ENCODE results near the gene VPS50. TPM values are rescaled to one million over a fixed set of nuclear protein-coding genes. Genes with fewer than 3 reads are reported as not detected.

Gene VPS50
- total and polyA plus RNA-seq, 2 experiments from 2014 or later: 11.9 to 30.9 TPM

- Histone ChIP-seq H3K79me2 (ENCODE audit: insufficient read depth) (no peaks in the 10 kb centered on the region), H3F3A (ENCODE audit: insufficient read depth) (no peaks in the 10 kb centered on the region), H4K20me1 (ENCODE audit: insufficient read depth) (no peaks in the 10 kb centered on the region), H3K4me1 (ENCODE audit: insufficient read depth) (no peaks in the 10 kb centered on the region), H3K4me3 (no peak overlapping the region), H3K4me2 (ENCODE audit: unreplicated experiment) (no peak overlapping the region), H3K27ac (no peak overlapping the region), H2AFZ (no peak overlapping the region), H3K9ac (no peak overlapping the region), H3K9me3 (ENCODE audit: low read depth) (no peaks in the 10 kb centered on the region), H3K9me2 (ENCODE audit: insufficient read depth) (no peaks in the 10 kb centered on the region), H3K27me3 (replicated peaks; ENCODE audit: insufficient read depth) (peaks cover 30% of the 10 kb centered on the region), H3K36me3 (ENCODE audit: low read depth) (no peaks in the 10 kb centered on the region)
- DNase-seq: no peak
- no peak for TF ChIP-seq EZH2 (IDR thresholded peaks at IDR 0.05; ENCODE audit: insufficient read depth, poor library complexity, severe bottlenecking)
- no peak for TF ChIP-seq EZH2phosphoT487 (IDR thresholded peaks at IDR 0.05; ENCODE audit: insufficient read depth, low read depth)
- in situ Hi-C loops (cut with MboI): no loop called here
- WGBS, 2 experiments (ENCODE audit: low coverage in 1 of 2, low lambda C conversion rate in 2 of 2, missing lambda C conversion rate in 2 of 2): 2 to 4% methylated on average over 3 of the region's 3 CpGs
These were observed 150.2 kb downstream of the VPS50 start for GRCh38 chr7:93382362-93382761.

- Histone ChIP-seq H3K36me3 (ENCODE audit: low read depth) (no peaks in the 10 kb centered on the region), H3K9me2 (ENCODE audit: insufficient read depth) (no peaks in the 10 kb centered on the region), H3K27ac (no peak overlapping the region), H3K9ac (no peak overlapping the region), H3K4me3 (no peak overlapping the region), H3K79me2 (ENCODE audit: insufficient read depth) (no peaks in the 10 kb centered on the region), H4K20me1 (ENCODE audit: insufficient read depth) (no peaks in the 10 kb centered on the region), H3K4me1 (ENCODE audit: insufficient read depth) (no peaks in the 10 kb centered on the region), H3F3A (ENCODE audit: insufficient read depth) (no peaks in the 10 kb centered on the region), H2AFZ (no peak overlapping the region), H3K4me2 (ENCODE audit: unreplicated experiment) (no peak overlapping the region), H3K27me3 (replicated peaks; ENCODE audit: insufficient read depth) (no peaks in the 10 kb centered on the region; the same call in none of the 2 replicates), H3K9me3 (ENCODE audit: low read depth) (no peaks in the 10 kb centered on the region)
- DNase-seq: no peak
- in situ Hi-C loops (cut with MboI): no loop called here
- 61 to 77% methylated on average over 3 of the region's 3 CpGs for WGBS, 2 experiments (ENCODE audit: low coverage in 1 of 2, low lambda C conversion rate in 2 of 2, missing lambda C conversion rate in 2 of 2)
- no peak for TF ChIP-seq EZH2 (IDR thresholded peaks at IDR 0.05; ENCODE audit: insufficient read depth, poor library complexity, severe bottlenecking)
- TF ChIP-seq EZH2phosphoT487 (IDR thresholded peaks at IDR 0.05; ENCODE audit: insufficient read depth, low read depth): no peak
These were observed 158.5 kb downstream of the VPS50 start for GRCh38 chr7:93390660-93391059.

GRCh38 chr7:93392984-93393383 is 160.8 kb downstream of the VPS50 start:
- H3K27me3 ChIP-seq (replicated peaks; ENCODE audit: insufficient read depth): no peaks in the 10 kb centered on the region; the same call in none of the 2 replicates
- H3K9me3 ChIP-seq (ENCODE audit: low read depth): no peaks in the 10 kb centered on the region
- no peak overlapping the region for H3K4me3 ChIP-seq
- H3K79me2 ChIP-seq (ENCODE audit: insufficient read depth): no peaks in the 10 kb centered on the region
- H3K27ac ChIP-seq: no peak overlapping the region
- H3K36me3 ChIP-seq (ENCODE audit: low read depth): no peaks in the 10 kb centered on the region
- H3K9ac ChIP-seq: no peak overlapping the region
- no peaks in the 10 kb centered on the region for H3K9me2 ChIP-seq (ENCODE audit: insufficient read depth)
- no peaks in the 10 kb centered on the region for H3F3A ChIP-seq (ENCODE audit: insufficient read depth)
- in situ Hi-C loops (cut with MboI): no loop called here
- H3K4me2 ChIP-seq (ENCODE audit: unreplicated experiment): no peak overlapping the region
- TF ChIP-seq EZH2phosphoT487 (IDR thresholded peaks at IDR 0.05; ENCODE audit: insufficient read depth, low read depth) (no peak), EZH2 (IDR thresholded peaks at IDR 0.05; ENCODE audit: insufficient read depth, poor library complexity, severe bottlenecking) (no peak)
- no peak overlapping the region for H2AFZ ChIP-seq
- no peaks in the 10 kb centered on the region for H3K4me1 ChIP-seq (ENCODE audit: insufficient read depth)
- WGBS, 2 experiments (ENCODE audit: low coverage in 1 of 2, low lambda C conversion rate in 2 of 2, missing lambda C conversion rate in 2 of 2): 68 to 84% methylated on average over 1 of the region's 1 CpG
- DNase-seq: no peak
- H4K20me1 ChIP-seq (ENCODE audit: insufficient read depth): no peaks in the 10 kb centered on the region

- in situ Hi-C loops (cut with MboI): no loop called here
These were observed 167.5 kb downstream of the VPS50 start for GRCh38 chr7:93399642-93400041.

GRCh38 chr7:93402944-93403343 is 170.8 kb downstream of the VPS50 start:
- Histone ChIP-seq H3F3A (ENCODE audit: insufficient read depth) (no peaks in the 10 kb centered on the region), H3K9me2 (ENCODE audit: insufficient read depth) (no peaks in the 10 kb centered on the region), H3K36me3 (ENCODE audit: low read depth) (no peaks in the 10 kb centered on the region), H3K79me2 (ENCODE audit: insufficient read depth) (no peaks in the 10 kb centered on the region), H3K4me1 (ENCODE audit: insufficient read depth) (no peaks in the 10 kb centered on the region), H3K9me3 (ENCODE audit: low read depth) (no peaks in the 10 kb centered on the region), H4K20me1 (ENCODE audit: insufficient read depth) (no peaks in the 10 kb centered on the region), H2AFZ (no peak overlapping the region), H3K27me3 (replicated peaks; ENCODE audit: insufficient read depth) (peaks cover 2% of the 10 kb centered on the region; the same call in 1 of the 2 replicates), H3K4me2 (ENCODE audit: unreplicated experiment) (no peak overlapping the region), H3K9ac (no peak overlapping the region), H3K27ac (no peak overlapping the region), H3K4me3 (no peak overlapping the region)
- peak; percentile 2 for DNase-seq
- TF ChIP-seq EZH2phosphoT487 (IDR thresholded peaks at IDR 0.05; ENCODE audit: insufficient read depth, low read depth) (no peak), EZH2 (IDR thresholded peaks at IDR 0.05; ENCODE audit: insufficient read depth, poor library complexity, severe bottlenecking) (no peak)
- in situ Hi-C loops (cut with MboI): no loop called here
- WGBS, 2 experiments (ENCODE audit: low coverage in 1 of 2, low lambda C conversion rate in 2 of 2, missing lambda C conversion rate in 2 of 2): 32 to 35% methylated on average over 5 of the region's 5 CpGs

More at GRCh38 chr7:93399642-93400041, 167.5 kb downstream of the VPS50 start:
- H3K27me3 ChIP-seq (replicated peaks; ENCODE audit: insufficient read depth): peaks cover 2% of the 10 kb centered on the region; the same call in 1 of the 2 replicates
- no peaks in the 10 kb centered on the region for H4K20me1 ChIP-seq (ENCODE audit: insufficient read depth)
- H3F3A ChIP-seq (ENCODE audit: insufficient read depth): no peaks in the 10 kb centered on the region
- H3K9ac ChIP-seq: no peak overlapping the region
- no peak overlapping the region for H3K4me3 ChIP-seq
- H3K4me1 ChIP-seq (ENCODE audit: insufficient read depth): no peaks in the 10 kb centered on the region
- no peaks in the 10 kb centered on the region for H3K9me2 ChIP-seq (ENCODE audit: insufficient read depth)
- no peak for TF ChIP-seq EZH2phosphoT487 (IDR thresholded peaks at IDR 0.05; ENCODE audit: insufficient read depth, low read depth)
- no peak for TF ChIP-seq EZH2 (IDR thresholded peaks at IDR 0.05; ENCODE audit: insufficient read depth, poor library complexity, severe bottlenecking)
- no peak for DNase-seq
- WGBS, 2 experiments (ENCODE audit: low coverage in 1 of 2, low lambda C conversion rate in 2 of 2, missing lambda C conversion rate in 2 of 2): 41 to 52% methylated on average over 3 of the region's 3 CpGs
- no peak overlapping the region for H3K4me2 ChIP-seq (ENCODE audit: unreplicated experiment)
- H3K27ac ChIP-seq: no peak overlapping the region
- no peaks in the 10 kb centered on the region for H3K79me2 ChIP-seq (ENCODE audit: insufficient read depth)
- no peaks in the 10 kb centered on the region for H3K36me3 ChIP-seq (ENCODE audit: low read depth)
- H2AFZ ChIP-seq: no peak overlapping the region
- H3K9me3 ChIP-seq (ENCODE audit: low read depth): no peaks in the 10 kb centered on the region

Measured in GM23248 (cell line).